ENCODE data around the gene ZNF175. TPM values are rescaled to one million over a fixed set of nuclear protein-coding genes. Genes with fewer than 3 reads are reported as not detected.

ZNF175 gene
- total RNA-seq, 1 experiment from 2014 or later, result 9.3 TPM

DNA sequence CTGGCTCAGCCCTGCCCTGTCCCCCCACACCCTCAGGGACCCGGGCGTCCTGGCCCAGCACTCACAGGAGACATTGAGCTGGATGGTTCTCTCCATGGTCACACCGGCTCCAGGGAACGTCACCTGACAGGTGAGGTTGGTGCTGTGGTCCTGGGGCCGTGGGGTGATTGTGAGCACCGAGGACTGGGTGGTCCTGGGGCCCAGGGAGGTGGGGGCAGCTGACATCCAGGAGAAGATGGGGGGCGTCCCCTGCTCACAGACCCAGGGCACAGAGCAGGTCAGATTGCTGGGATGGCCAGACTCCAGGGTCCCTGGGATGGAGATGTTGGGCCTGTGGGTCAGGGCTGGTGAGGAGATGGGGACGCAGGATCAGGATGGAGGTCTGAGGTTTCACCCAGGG is 40.5 kb upstream of the ZNF175 start (continued):
- TF ChIP-seq, protein P1, sequence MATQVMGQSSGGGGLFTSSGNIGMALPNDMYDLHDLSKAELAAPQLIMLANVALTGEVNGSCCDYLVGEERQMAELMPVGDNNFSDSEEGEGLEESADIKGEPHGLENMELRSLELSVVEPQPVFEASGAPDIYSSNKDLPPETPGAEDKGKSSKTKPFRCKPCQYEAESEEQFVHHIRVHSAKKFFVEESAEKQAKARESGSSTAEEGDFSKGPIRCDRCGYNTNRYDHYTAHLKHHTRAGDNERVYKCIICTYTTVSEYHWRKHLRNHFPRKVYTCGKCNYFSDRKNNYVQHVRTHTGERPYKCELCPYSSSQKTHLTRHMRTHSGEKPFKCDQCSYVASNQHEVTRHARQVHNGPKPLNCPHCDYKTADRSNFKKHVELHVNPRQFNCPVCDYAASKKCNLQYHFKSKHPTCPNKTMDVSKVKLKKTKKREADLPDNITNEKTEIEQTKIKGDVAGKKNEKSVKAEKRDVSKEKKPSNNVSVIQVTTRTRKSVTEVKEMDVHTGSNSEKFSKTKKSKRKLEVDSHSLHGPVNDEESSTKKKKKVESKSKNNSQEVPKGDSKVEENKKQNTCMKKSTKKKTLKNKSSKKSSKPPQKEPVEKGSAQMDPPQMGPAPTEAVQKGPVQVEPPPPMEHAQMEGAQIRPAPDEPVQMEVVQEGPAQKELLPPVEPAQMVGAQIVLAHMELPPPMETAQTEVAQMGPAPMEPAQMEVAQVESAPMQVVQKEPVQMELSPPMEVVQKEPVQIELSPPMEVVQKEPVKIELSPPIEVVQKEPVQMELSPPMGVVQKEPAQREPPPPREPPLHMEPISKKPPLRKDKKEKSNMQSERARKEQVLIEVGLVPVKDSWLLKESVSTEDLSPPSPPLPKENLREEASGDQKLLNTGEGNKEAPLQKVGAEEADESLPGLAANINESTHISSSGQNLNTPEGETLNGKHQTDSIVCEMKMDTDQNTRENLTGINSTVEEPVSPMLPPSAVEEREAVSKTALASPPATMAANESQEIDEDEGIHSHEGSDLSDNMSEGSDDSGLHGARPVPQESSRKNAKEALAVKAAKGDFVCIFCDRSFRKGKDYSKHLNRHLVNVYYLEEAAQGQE (IDR thresholded peaks at IDR 0.05; ENCODE audit: low read depth), result no peak
- no peak for TF ChIP-seq CEBPB (IDR thresholded peaks at IDR 0.05; ENCODE audit: low read depth)
- TF ChIP-seq SIN3A (IDR thresholded peaks at IDR 0.05; ENCODE audit: low read depth), result no peak
- TF ChIP-seq EGR1 (IDR thresholded peaks at IDR 0.05; ENCODE audit: low read depth), result no peak
- no peak for TF ChIP-seq EZH2phosphoT487 (IDR thresholded peaks at IDR 0.05; ENCODE audit: borderline replicate concordance)
- no peak for TF ChIP-seq ZFX (IDR thresholded peaks at IDR 0.05)
- TF ChIP-seq POLR2AphosphoS5 (IDR thresholded peaks at IDR 0.05; ENCODE audit: low read depth, low read length), result no peak

DNA sequence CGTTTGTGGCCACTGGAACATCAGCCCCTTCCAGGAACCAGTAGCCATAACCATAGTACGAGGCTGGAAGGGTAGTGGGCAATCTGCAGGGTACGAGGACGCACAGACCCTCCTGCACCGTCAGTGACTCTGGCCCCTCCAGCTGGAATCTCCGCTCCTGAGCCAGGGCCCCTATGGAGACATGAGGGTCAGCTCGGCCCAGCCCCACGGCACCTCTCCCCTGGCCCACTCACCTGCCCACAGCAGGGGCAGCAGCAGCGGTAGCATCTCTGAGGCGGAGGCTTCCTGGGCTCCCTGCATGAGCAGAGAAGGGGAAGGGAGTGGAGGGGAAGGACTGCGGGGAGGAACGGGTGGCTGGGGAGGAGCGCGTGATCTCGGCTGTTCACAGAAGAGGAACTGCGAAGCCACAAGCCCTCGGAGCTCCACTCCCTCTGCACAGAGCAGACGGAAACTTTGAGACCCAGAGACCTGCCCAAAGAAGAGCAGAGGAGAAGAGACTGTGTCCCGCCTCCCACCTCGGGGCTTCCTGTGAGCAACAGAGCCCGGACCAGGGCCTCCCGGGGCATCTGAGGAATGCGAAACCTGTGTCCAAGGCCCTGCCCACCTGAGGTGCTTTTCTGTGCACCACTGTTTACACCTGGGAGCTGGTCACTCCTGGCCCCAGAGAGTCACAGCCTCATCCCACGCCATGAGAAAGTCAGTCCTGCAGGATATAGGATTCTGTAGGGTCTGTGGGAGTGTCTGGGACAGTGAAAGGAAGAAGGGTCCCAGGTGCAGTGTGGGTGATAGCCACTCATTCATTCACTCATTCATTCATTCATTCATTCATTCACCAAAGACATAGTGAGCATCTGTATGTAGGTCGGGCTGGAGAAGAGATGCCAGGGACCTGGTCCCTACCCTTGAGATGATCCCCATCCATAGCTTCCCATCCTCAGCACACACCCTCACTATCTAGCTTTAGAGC is 39.5 kb upstream of the ZNF175 start, which contains the start of gene SIGLEC6:
SIGLEC6 (minus strand) TSS at position 322 of the 967 bp plus-strand sequence; CDS start at position 300, 22 bp downstream.
- TF ChIP-seq ZFX (IDR thresholded peaks at IDR 0.05), result no peak
- TF ChIP-seq EZH2phosphoT487 (IDR thresholded peaks at IDR 0.05; ENCODE audit: borderline replicate concordance), result no peak
- no peak for TF ChIP-seq CBX3 (IDR thresholded peaks at IDR 0.05; ENCODE audit: low read depth)
- no peak for TF ChIP-seq YY1 (IDR thresholded peaks at IDR 0.05; ENCODE audit: extremely low read depth, insufficient replicate concordance, low read depth, low read length)
- TF ChIP-seq JUND (IDR thresholded peaks at IDR 0.05), result no peak
- TF ChIP-seq EGR1 (IDR thresholded peaks at IDR 0.05; ENCODE audit: low read depth), result no peak
- no peak for TF ChIP-seq SIN3A (IDR thresholded peaks at IDR 0.05; ENCODE audit: low read depth)
- no peak for TF ChIP-seq POLR2A (IDR thresholded peaks at IDR 0.05; ENCODE audit: borderline replicate concordance, extremely low read depth, insufficient read depth, insufficient read length)
- TF ChIP-seq SP1 (IDR thresholded peaks at IDR 0.05; ENCODE audit: low read depth), result no peak
- TF ChIP-seq, protein P2, sequence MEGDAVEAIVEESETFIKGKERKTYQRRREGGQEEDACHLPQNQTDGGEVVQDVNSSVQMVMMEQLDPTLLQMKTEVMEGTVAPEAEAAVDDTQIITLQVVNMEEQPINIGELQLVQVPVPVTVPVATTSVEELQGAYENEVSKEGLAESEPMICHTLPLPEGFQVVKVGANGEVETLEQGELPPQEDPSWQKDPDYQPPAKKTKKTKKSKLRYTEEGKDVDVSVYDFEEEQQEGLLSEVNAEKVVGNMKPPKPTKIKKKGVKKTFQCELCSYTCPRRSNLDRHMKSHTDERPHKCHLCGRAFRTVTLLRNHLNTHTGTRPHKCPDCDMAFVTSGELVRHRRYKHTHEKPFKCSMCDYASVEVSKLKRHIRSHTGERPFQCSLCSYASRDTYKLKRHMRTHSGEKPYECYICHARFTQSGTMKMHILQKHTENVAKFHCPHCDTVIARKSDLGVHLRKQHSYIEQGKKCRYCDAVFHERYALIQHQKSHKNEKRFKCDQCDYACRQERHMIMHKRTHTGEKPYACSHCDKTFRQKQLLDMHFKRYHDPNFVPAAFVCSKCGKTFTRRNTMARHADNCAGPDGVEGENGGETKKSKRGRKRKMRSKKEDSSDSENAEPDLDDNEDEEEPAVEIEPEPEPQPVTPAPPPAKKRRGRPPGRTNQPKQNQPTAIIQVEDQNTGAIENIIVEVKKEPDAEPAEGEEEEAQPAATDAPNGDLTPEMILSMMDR (IDR thresholded peaks at IDR 0.05 in 2 of 3, conservative IDR thresholded peaks at IDR 0.05 in 1 of 3; ENCODE audit: borderline replicate concordance in 1 of 3, insufficient read depth in 1 of 3, low read depth in 2 of 3, low read length in 2 of 3), result no peak
- TF ChIP-seq, protein P3, sequence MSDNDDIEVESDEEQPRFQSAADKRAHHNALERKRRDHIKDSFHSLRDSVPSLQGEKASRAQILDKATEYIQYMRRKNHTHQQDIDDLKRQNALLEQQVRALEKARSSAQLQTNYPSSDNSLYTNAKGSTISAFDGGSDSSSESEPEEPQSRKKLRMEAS (IDR thresholded peaks at IDR 0.05), result no peak
- TF ChIP-seq CEBPB (IDR thresholded peaks at IDR 0.05; ENCODE audit: low read depth), result no peak
- Histone ChIP-seq H3K27me3 (ENCODE audit: insufficient read depth, low read length) (peaks cover 75% of the 10 kb centered on the region), H3K4me3 (replicated peaks in 1 of 2; ENCODE audit: low read depth in 1 of 2, low read length in 2 of 2) (no peak within 1 kb of the TSS), H3K4me2 (ENCODE audit: low read length) (no peak within 1 kb of the TSS), H3K9me3 (ENCODE audit: control insufficient read depth in 1 of 2, insufficient read depth in 1 of 2, low read depth in 1 of 2, low read length in 2 of 2) (no peaks in the 10 kb centered on the region), H3K9ac (ENCODE audit: low read length) (no peak within 1 kb of the TSS), H3K4me1 (ENCODE audit: control insufficient read depth in 1 of 2, insufficient read depth in 2 of 2, low read length in 2 of 2) (no peaks in the 10 kb centered on the region), H3K27ac (ENCODE audit: low read depth, low read length) (no peak within 1 kb of the TSS), H3K79me2 (ENCODE audit: insufficient read depth, low read length) (no peaks in the 10 kb centered on the region), H2AFZ (ENCODE audit: low read depth, low read length, poor library complexity, severe bottlenecking) (no peak within 1 kb of the TSS), H3K9me2 (ENCODE audit: insufficient read depth) (no peaks in the 10 kb centered on the region), H4K20me1 (ENCODE audit: insufficient read depth) (no peaks in the 10 kb centered on the region), H3K36me3 (ENCODE audit: control insufficient read depth in 1 of 2, insufficient read depth in 2 of 2, low read length in 2 of 2) (no peaks in the 10 kb centered on the region)
- ATAC-seq, result 0 out of 2 replicates have a peak, but pooled peaks have one; percentile 17
- intact Hi-C loops (cut with micrococcal nuclease), result no loop called here
- ChIA-PET RAD21 (ENCODE audit: low non-redundant PET in 1 of 2, low total read pairs in 2 of 2, uncharacterized antibody in 2 of 2, unreplicated experiment in 2 of 2) (no interaction called here), CTCF (no interaction called here), POLR2A (no interaction called here)
- DNase-seq (ENCODE audit: low read depth, low spot score), result no peak
- BruUV-seq (replicated peaks), result no TSS peak

Data from HCT116 (cell line).